Left colon (tissue), 2 donors: ENCODE results near the gene YES1. TPM values are rescaled to one million over a fixed set of nuclear protein-coding genes. Genes with fewer than 3 reads are reported as not detected.
"Not testable (repeated sequence)": the region's sequence is repeated elsewhere in the genome, so short reads cannot be mapped to it uniquely, and the experiment has no call there.

Experiments used
- ATAC-seq: fragments of 200-7000 bp; cut with Tn5 transposase; one replicate; pipeline ENCODE4 v1.9.1; 2020; ENCODE audit warnings: mild to moderate bottlenecking, moderate library complexity
- DNase-seq, 2 donors: peaks; one replicate each; pipeline ENCODE4 v3.0.0-alpha.2; 2020
- intact Hi-C, 2 donors: fragments of 100-400 bp; cut with DNase I in 1 of 2; cut with micrococcal nuclease in 1 of 2; formaldehyde crosslinking; loops; one replicate each; pipeline versions ENCODE4 v1.11.2 to v1.14.0; 2022; cut with DNase I, micrococcal nuclease
- total RNA-seq, 2 donors: library from RNA; stranded (reverse); fragmentation: NEBNext Ultra II Directional; extraction: Animal tissue kit (Norgen Biotek cat#: 25700); gene quantifications; one replicate each; pipeline ENCODE4 v1.2.1, GENCODE V29; 2021
- donor health status: DM: no; HTN: no; CAD: no.
- donor health status: DM: yes; HTN: yes; CAD: no.

Gene YES1
- total RNA-seq, 2 donors from 2014 or later: 64.7 to 74.6 TPM

- DNase-seq (no peak), ATAC-seq (no peak)
- intact Hi-C loops: no loop called here
Observed at GRCh38 chr18:755506-755905, 56.5 kb downstream of the YES1 start.

- ATAC-seq (no peak), DNase-seq (no peak)
- intact Hi-C loops: no loop called here
Observed at GRCh38 chr18:754656-755055, 57.4 kb downstream of the YES1 start.

GRCh38 chr18:750456-750855 is 61.6 kb downstream of the YES1 start:
- no peak for ATAC-seq
- intact Hi-C loops: no loop called here
- DNase-seq: no peak

- DNase-seq (no peak), ATAC-seq (no peak)
- intact Hi-C loops: loop anchor here in 1 of 2 donors (5.0 kb wide), 1 partner anchor 87 kb away; no protein-coding TSS in a partner anchor
Observed at GRCh38 chr18:744832-745597, 67.0 kb downstream of the YES1 start.

- DNase-seq (no peak), ATAC-seq (peak; percentile 72)
- intact Hi-C loops: loop anchor here in 1 of 2 donors (5.0 kb wide), 1 partner anchor 90 kb away; no protein-coding TSS in a partner anchor
Observed at GRCh38 chr18:741931-742512, 70.0 kb downstream of the YES1 start.

- DNase-seq (no peak), ATAC-seq (no peak)
- intact Hi-C loops: no loop called here
Observed at GRCh38 chr18:732371-732770, 79.7 kb downstream of the YES1 start.

GRCh38 chr18:731185-731584 is 80.9 kb downstream of the YES1 start:
- ATAC-seq (no peak), DNase-seq (no peak)
- intact Hi-C loops: no loop called here

- no peak for DNase-seq
- no peak for ATAC-seq
- intact Hi-C loops: no loop called here
Observed at GRCh38 chr18:730692-731091, 81.3 kb downstream of the YES1 start.

GRCh38 chr18:730120-730519 is 81.9 kb downstream of the YES1 start:
- DNase-seq, intact Hi-C loops: not testable (repeated sequence)
- peak; percentile 61 for ATAC-seq

GRCh38 chr18:725646-726045 is 86.4 kb downstream of the YES1 start:
- DNase-seq (no peak), ATAC-seq (no peak)
- intact Hi-C loops: no loop called here

GRCh38 chr18:723541-724080 is 88.4 kb downstream of the YES1 start:
- DNase-seq (no peak), ATAC-seq (no peak)
- intact Hi-C loops: no loop called here

- intact Hi-C loops: no loop called here
- DNase-seq (no peak), ATAC-seq (no peak)
Observed at GRCh38 chr18:717003-717402, 95.0 kb downstream of the YES1 start.

- ATAC-seq (no peak), DNase-seq (no peak)
- intact Hi-C loops: no loop called here
Observed at GRCh38 chr18:715626-716025, 96.4 kb downstream of the YES1 start.

- ATAC-seq (peak; percentile 28), DNase-seq (peak in 1 of 2 donors; percentile 31)
- intact Hi-C loops: no loop called here
Observed at GRCh38 chr18:713135-713490, 98.9 kb downstream of the YES1 start.

GRCh38 chr18:712401-713134 is 99.5 kb downstream of the YES1 start, which contains the start of gene ENOSF1:
ENOSF1 (minus strand) TSS chr18:712630; CDS start chr18:712587, 43 bp downstream.
- DNase-seq (peak; percentile 84 to 91), ATAC-seq (peak; percentile 92)
- intact Hi-C loops: no loop called here

- ATAC-seq (peak; percentile 62), DNase-seq (peak; percentile 74 to 76)
- intact Hi-C loops: no loop called here
Observed at GRCh38 chr18:711657-712400, 100.2 kb downstream of the YES1 start.

- intact Hi-C loops: no loop called here
- no peak for ATAC-seq
- peak in 1 of 2 donors; percentile 18 for DNase-seq
Observed at GRCh38 chr18:711310-711656, 100.8 kb downstream of the YES1 start.

GRCh38 chr18:710418-711300 is 101.4 kb downstream of the YES1 start:
- DNase-seq (no peak), ATAC-seq (no peak)
- intact Hi-C loops: no loop called here
